ENCODE measurements around the gene DYNLT4. TPM values are rescaled to one million over a fixed set of nuclear protein-coding genes. Genes with fewer than 3 reads are reported as not detected.
A peak's percentile ranks its signal among the peaks of the same experiment; 100 is the strongest.
"Not testable (repeated sequence)": the region's sequence is repeated elsewhere in the genome, so short reads cannot be mapped to it uniquely, and the experiment has no call there.

Gene DYNLT4
- total RNA-seq, 1 donor from 2014 or later: 1.9 TPM

- intact Hi-C loops (cut with micrococcal nuclease): no loop called here
- peaks cover 7% of the 10 kb centered on the region for H3K4me1 ChIP-seq
- no peaks in the 10 kb centered on the region for H3K27me3 ChIP-seq (ENCODE audit: low read depth)
- no peaks in the 10 kb centered on the region for H3K36me3 ChIP-seq
- no peak for DNase-seq
- H3K4me3 ChIP-seq: no peak overlapping the region
- H3K27ac ChIP-seq (replicated peaks): peak overlapping the region; percentile 59
- H3K9me3 ChIP-seq (replicated peaks): no peaks in the 10 kb centered on the region
- TF ChIP-seq CTCF (IDR thresholded peaks at IDR 0.05; ENCODE audit: borderline replicate concordance): no peak
Observed at GRCh38 chr1:44827197-44828002, 20.2 kb upstream of the DYNLT4 start.

DNA sequence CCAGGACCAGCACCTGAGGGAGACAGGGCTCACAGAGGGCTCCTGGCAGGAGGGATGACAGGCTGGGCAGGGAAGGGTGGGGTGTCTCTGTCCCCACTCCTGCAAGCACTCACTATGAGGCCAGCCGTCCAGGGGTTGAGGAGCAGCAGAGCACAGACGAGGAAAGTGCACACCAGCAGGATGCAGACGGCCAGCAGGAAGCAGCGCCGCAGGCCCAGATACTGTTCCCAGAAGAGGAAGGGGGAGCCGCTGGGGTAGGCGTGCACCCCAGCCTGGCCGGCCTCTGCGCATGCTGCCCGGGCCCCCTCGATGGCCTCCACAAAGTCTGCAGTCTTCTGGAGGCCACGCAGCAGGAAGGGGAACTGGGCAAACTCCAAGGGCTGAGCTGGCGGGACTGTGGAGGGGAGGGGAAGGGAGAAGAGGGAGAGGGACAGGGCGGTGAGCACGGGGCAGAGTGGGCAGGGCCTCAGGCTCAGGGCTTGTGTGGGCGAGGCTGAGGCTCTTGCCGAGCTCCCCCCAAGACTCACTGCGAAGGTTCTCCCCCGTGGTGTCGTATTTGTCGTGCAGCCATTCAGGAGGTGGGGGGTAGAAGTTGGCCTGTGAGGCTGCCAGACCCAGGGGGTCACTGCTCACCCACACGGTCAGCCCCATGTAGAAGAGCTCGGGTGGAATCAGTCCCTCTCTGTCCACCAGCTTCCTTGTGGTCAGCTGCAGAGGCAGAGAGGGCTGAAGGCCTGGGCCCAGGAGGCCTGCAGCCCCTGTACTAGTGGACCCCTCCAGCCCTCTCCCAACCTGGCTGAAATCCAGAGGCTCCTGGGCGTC is 19.4 kb upstream of the DYNLT4 start:
- H3K4me3 ChIP-seq: peak overlapping the region; percentile 36

DNA sequence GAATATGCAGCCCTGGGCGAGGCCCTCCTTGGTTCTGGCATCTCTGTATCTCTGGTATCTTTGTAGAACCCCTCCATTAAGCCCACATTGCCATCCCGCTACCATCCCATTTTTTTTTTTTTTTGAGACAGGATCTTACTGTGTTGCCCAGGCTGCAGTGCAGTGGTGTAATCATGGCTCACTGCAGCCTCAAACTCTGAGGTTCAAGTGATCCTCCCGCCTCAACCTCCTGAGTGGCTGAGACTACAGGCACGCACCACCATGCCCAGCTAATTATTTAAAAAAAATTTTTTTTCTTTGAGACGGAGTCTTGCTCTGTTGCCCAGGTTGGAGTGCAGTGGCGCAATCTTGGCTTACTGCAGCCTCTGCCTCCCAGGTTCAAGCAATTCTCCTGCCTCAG is 17.2 kb upstream of the DYNLT4 start:
- H3K36me3 ChIP-seq; H3K27me3 ChIP-seq (ENCODE audit: low read depth); DNase-seq; intact Hi-C loops (cut with micrococcal nuclease); H3K4me3 ChIP-seq; H3K27ac ChIP-seq (replicated peaks); H3K9me3 ChIP-seq (replicated peaks): not testable (repeated sequence)
- peaks cover 25% of the 10 kb centered on the region for H3K4me1 ChIP-seq

More for the DNA sequence above, 19.4 kb upstream of the DYNLT4 start:
- H3K4me1 ChIP-seq: peaks cover 7% of the 10 kb centered on the region
- TF ChIP-seq CTCF (IDR thresholded peaks at IDR 0.05; ENCODE audit: borderline replicate concordance): no peak
- no peaks in the 10 kb centered on the region for H3K27me3 ChIP-seq (ENCODE audit: low read depth)
- intact Hi-C loops (cut with micrococcal nuclease): no loop called here
- DNase-seq: peak; percentile 75
- H3K9me3 ChIP-seq (replicated peaks): no peaks in the 10 kb centered on the region
- H3K27ac ChIP-seq (replicated peaks): peak overlapping the region; percentile 59
- no peaks in the 10 kb centered on the region for H3K36me3 ChIP-seq

- Histone ChIP-seq H3K4me3 (no peak overlapping the region), H3K27ac (replicated peaks) (no peak overlapping the region), H3K9me3 (replicated peaks) (no peaks in the 10 kb centered on the region), H3K36me3 (no peaks in the 10 kb centered on the region), H3K27me3 (ENCODE audit: low read depth) (no peaks in the 10 kb centered on the region), H3K4me1 (peaks cover 32% of the 10 kb centered on the region)
- intact Hi-C loops (cut with micrococcal nuclease): no loop called here
- DNase-seq: no peak
- TF ChIP-seq CTCF (IDR thresholded peaks at IDR 0.05; ENCODE audit: borderline replicate concordance): no peak
Observed at GRCh38 chr1:44822981-44823451, 15.9 kb upstream of the DYNLT4 start.

DNA sequence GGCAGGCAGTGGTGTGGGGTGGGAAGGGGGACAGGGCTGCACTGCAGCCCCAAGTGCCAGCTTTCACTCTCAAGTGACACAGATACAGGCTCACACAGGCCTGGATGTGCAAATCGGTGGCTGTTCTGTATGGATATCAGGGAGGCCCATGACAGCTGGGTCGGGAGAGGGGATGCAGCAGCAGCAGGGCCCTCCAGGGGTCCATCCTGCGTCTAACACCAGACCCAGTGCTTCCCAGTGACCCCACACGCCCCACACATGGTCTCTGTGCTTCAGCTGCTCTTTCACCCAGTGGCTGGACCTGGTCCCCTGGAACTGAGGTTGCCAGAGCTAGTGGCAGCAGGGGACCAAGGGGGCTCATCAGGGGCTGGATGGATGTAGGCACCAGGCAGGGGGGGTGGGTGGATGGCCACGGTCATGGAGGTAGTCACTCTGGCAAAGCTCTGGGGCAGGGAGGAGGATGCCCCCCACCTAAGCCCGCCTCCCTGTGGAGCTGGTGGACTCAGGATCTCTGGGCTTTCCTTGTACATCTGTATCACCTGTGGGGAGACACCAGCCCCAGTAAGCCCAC is 15.1 kb upstream of the DYNLT4 start:
- peaks cover 32% of the 10 kb centered on the region for H3K4me1 ChIP-seq
- intact Hi-C loops (cut with micrococcal nuclease): no loop called here
- H3K4me3 ChIP-seq: no peak overlapping the region
- H3K27me3 ChIP-seq (ENCODE audit: low read depth): no peaks in the 10 kb centered on the region
- H3K27ac ChIP-seq (replicated peaks): no peak overlapping the region
- DNase-seq: no peak
- H3K36me3 ChIP-seq: no peaks in the 10 kb centered on the region
- H3K9me3 ChIP-seq (replicated peaks): no peaks in the 10 kb centered on the region
- no peak for TF ChIP-seq CTCF (IDR thresholded peaks at IDR 0.05; ENCODE audit: borderline replicate concordance)
